NOMO-1 treated with dmso at 0.1 percent for 144 hours (cell line): Measurements from ENCODE around the gene YBX3.

ENCODE experiments used
- DNase-seq: peaks from one replicate; lab custom pipeline; 2025; ENCODE audit not compliant: unreplicated experiment; lab: John Stamatoyannopoulos, UW

Gene YBX3

GRCh38 chr12:10722502-10722904, 620 bp downstream of the YBX3 start:
- no peak for DNase-seq

DNA sequence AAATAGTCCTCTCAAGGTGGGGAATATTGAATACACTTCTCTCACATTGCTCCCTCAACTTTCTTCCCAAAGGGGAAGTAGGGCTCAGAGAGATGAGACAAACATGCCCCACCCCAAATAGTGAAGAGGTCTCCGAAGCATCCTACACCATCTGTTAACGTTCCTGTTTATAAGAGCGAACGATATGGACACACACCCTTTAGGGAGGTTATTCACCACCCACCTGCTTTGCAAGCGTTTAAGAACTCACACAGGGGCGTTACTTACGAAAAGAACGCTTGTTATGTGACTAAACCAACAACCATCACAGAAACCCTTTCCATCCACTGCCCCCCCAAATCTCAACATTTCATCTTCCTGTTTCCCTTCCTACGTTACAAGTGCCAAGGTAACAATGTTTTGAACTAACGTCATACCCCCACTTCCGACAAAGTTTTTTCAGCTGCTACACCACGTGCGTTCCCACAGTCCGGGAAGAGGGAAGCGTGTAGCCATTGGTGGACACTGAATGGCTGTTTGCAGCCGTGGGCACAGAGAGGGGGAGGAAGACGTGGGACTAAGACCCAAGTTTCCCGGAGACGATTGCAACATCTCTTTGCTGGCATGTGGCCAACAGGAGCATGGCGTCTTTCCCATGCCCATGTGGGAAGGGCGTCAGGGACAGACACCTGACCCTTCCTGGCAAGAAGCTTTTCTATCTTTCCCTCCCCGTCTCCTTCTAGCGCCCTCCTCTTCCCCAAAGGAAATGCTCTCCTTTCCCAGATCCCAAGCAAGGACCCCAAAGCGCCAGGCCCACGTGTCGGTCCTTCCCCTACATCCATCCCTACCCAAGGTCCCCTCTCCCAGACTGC, 1.2 kb downstream of the YBX3 start:
- DNase-seq, result peak; percentile 52

GRCh38 chr12:10720974-10721650, 2.0 kb downstream of the YBX3 start:
- DNase-seq, result no peak

GRCh38 chr12:10719482-10719881, 3.6 kb downstream of the YBX3 start:
- DNase-seq, result no peak

GRCh38 chr12:10718279-10718821, 4.8 kb downstream of the YBX3 start:
- DNase-seq, result no peak

GRCh38 chr12:10717410-10717809, 5.7 kb downstream of the YBX3 start:
- DNase-seq, result no peak

DNA sequence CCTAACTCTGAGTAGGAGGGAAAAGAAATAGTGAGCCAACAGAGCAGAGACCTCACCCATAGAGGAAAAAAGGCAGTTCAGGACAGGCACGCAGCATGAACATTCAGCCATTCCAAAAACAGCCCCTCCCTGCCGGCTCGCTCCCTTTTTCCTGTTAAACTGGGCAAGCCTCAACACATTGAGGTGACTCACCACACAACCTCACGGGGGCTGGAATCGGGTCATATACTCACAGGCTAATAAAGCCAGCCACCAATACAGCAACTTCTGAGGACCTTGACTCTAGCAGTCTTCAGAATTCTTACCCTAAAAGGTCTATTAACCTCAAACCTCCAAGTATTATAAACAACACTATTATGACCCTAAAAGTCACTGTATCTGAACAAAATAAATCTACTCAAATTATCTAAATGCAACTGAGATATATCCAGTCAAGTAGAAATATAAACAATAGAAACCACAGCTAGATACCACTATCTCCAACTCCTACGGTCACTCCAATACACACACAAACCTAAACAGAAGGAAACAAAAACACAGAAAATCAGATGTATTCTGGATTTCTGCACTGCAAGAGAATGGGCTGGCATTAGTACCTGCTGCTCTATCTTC, 6.3 kb downstream of the YBX3 start:
- no peak for DNase-seq

DNA sequence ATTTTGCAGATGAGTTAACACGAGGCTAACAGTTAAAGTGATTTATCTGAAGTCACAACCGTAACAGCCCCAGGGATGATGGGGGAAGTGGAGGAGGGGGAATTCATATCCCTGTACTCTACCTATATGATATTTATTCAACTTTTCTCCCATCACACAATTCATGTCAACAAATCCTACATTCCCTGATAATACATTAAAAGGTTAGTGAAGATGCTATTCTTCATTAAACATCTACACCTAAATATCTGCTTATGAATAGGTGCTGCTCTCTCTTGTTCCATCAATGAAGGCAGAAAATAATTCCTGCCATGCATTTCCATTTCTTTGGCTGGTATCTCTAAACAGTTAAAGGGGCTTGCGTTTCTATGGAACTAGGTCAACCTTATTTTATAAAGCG, 6.8 kb downstream of the YBX3 start:
- DNase-seq, result no peak

GRCh38 chr12:10715491-10715890, 7.6 kb downstream of the YBX3 start:
- DNase-seq, result no peak

DNA sequence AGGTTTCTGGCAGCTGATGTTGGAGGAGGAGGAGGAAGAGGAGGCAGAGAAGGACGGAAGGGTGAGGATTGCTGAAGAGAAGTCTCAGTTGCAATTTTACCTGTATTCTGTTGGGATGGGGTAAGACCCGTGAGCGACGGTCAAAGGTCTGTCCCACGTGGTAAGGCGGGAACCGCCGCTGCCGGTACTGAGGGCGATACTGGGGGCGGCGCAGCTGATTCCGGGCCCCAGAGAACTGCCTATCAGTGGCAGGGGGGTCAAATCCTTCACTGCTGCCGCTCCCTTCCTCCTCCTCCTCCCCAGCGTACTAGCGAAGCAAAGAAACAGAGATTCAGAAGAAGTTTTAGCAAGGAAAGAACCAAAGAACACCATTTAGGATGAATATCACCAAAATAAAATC, 13.3 kb downstream of the YBX3 start:
- no peak for DNase-seq

- no peak for DNase-seq
Observed at GRCh38 chr12:10708862-10709261, 14.3 kb downstream of the YBX3 start.

GRCh38 chr12:10705655-10706054, 17.5 kb downstream of the YBX3 start:
- no peak for DNase-seq

- no peak for DNase-seq
Observed at GRCh38 chr12:10701843-10702242, 21.3 kb downstream of the YBX3 start.

DNA sequence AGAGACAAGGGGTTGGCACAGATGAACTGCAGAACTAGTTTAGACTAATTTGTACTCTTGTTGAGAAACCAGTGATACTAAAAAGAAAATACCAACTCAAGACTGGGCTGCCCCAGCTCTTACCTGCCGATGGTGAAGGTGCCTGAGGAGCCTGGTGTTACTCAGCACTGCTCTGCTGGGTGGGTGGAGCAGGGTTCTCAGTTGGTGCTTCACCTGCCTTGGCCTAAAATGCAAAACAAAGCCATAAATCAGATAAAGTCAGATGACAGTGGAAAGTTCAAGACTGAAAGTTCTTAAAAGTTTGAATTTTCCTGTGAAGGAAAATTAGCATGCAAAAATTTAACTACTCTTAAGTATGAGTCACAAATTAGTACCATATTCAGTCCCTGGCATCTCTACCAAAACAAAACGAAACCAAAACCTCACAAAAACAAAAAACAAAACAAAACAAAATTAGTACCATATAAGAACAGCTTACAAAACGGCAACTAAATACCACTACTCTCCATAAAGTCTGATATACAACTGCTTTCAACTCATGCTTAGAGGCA, 21.9 kb downstream of the YBX3 start:
- no peak for DNase-seq

DNA sequence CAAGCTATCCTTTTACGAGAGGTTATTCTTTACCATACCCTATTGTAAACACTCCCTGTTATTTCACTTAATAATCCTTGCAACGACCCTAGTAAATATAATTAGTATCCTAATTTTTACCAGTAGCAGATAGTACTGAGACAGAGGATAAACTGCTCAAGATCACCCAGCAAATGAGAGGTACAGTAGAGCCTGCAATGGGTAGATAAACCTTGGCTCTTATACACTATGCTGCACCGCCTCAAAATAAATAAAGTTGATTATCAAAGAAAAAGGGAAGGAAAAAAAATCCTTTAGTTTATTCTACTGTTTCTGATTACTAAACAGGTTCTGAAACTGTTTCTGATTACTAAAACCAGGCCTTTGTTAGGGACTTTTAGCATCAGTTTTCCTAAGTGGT, 22.5 kb downstream of the YBX3 start:
- no peak for DNase-seq

DNA sequence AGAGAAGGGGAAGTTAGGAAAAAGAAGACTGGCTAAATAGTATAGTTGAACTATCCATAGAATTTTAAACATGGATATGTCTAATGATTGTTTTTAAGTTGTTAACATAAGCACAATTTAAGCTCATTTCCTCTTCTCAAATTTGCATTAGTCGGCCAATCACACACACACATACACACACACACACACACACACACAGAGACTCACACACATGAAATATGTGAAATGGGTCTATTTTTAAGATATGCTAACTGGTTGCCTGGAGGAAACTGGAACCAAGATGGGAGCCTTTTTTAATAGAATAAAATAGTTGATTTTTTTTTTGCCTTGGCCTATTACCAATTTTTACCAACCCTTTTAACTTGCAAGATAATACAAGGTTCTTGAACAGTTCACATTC, 25.3 kb downstream of the YBX3 start:
- DNase-seq, result no peak

DNA sequence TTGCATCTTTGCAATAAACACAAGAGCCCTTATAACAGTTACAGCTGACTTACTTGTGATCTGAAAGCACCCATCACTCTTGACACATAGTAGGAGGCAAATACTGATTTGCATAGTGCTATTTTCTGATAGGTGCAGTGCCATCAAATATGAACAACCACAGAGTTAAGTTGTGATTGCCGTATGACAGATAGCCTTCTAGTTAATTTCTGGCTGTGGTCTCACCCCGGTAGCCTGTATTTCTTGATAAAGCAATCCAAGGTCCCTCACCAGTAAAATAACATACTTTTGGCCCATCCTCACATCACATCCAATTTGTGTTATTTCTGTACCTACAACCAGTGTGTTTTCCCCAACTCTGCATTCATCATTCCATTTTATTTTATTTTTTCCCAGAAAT, 26.0 kb downstream of the YBX3 start:
- no peak for DNase-seq

- DNase-seq, result no peak
Observed at GRCh38 chr12:10690906-10691305, 32.2 kb downstream of the YBX3 start.

DNA sequence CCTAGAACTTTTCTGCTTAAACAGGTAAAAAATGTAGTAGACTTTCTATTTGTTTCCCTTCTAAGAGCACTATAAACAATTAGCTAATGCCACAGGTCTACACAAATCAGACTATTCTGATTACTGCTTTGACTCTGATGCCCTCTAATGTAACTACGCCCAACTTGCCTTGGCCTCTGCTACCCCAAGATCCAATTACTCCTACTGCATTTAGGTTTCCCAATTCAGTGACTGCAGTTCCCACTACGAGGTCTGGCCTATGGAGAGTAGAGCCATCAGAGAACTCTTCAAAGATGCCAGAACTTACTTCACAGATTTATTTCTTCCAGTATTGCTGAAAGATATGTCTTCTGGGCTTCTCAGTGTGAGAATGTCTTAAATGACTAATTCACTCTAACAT, 34.0 kb downstream of the YBX3 start:
- no peak for DNase-seq

GRCh38 chr12:10688042-10688441, 35.1 kb downstream of the YBX3 start:
- DNase-seq, result no peak

GRCh38 chr12:10673659-10674384, 49.3 kb downstream of the YBX3 start, which contains the start of gene STYK1:
Gene STYK1, minus strand, starts transcription at chr12:10674052. Its CDS starts 39,434 bp downstream, at chr12:10634618.
- peak; percentile 58 for DNase-seq
